T-helper 17 cell (primary cell): Measurements from ENCODE around the gene CCDC51. TPM values are rescaled to one million over a fixed set of nuclear protein-coding genes. Genes with fewer than 3 reads are reported as not detected.

Experiments
- ATAC-seq: fragments of 150-1000 bp; cut with Tn5 transposase; 2 replicates; pipeline ENCODE4 v1.10.0; 2021; ENCODE audit warnings: mild to moderate bottlenecking, moderate library complexity
- DNase-seq, 3 donors: peaks; one replicate each; pipeline versions ENCODE4 v3.0.0 to v3.0.0-alpha.2; 2020 to 2021
- H3K9me3 ChIP-seq: one replicate; pipeline ENCODE4 v1.7.0; 2013; ENCODE audit warnings: low read length, mild to moderate bottlenecking; ENCODE audit not compliant: control insufficient read depth, poor library complexity, severe bottlenecking
- H3K27ac Mint-ChIP-seq: one replicate; pipeline ENCODE4 v1.8.0; 2022; ENCODE audit warnings: mild to moderate bottlenecking, moderate library complexity, mixed read lengths
- H3K27me3 Mint-ChIP-seq: one replicate; pipeline ENCODE4 v1.8.0; 2022; ENCODE audit warnings: mixed read lengths
- H3K36me3 Mint-ChIP-seq: one replicate; pipeline ENCODE4 v1.8.0; 2022; ENCODE audit warnings: low read depth, mixed read lengths
- H3K4me1 Mint-ChIP-seq: one replicate; pipeline ENCODE4 v1.8.0; 2022; ENCODE audit warnings: mild to moderate bottlenecking, mixed read lengths
- H3K4me3 Mint-ChIP-seq: one replicate; pipeline ENCODE4 v1.8.0; 2022; ENCODE audit warnings: mild to moderate bottlenecking, moderate library complexity, mixed read lengths
- total RNA-seq, 4 donors: library from RNA in 2 of 4; stranded (reverse) in 2 of 4; gene quantifications; one replicate each; pipeline ENCODE4 v1.2.3 and lab custom pipeline; 2022 to 2026

CCDC51 gene
- total RNA-seq, 2 donors from 2014 or later: 4.1 TPM

DNA sequence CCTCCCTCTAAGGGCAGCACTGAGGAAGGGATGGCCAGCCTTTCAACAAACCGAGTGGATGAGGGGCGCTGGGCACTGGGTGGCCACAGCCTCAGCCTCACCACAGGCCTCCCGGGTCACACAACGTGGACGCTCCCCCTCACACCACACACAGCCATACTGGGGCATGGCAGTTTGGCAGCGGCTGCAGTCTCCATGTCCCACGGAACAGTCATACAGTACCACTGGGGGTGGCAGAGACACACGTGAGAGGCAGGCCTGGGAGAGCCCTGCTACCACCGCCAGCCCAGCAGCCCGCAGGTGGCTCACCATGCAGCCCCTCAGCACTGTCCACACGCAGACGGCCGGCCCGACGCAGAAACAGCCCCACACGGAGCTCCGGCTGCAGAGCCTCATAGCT lies 21.8 kb downstream of the CCDC51 start:
- H3K36me3 Mint-ChIP-seq: no peaks in the 10 kb centered on the region

DNA sequence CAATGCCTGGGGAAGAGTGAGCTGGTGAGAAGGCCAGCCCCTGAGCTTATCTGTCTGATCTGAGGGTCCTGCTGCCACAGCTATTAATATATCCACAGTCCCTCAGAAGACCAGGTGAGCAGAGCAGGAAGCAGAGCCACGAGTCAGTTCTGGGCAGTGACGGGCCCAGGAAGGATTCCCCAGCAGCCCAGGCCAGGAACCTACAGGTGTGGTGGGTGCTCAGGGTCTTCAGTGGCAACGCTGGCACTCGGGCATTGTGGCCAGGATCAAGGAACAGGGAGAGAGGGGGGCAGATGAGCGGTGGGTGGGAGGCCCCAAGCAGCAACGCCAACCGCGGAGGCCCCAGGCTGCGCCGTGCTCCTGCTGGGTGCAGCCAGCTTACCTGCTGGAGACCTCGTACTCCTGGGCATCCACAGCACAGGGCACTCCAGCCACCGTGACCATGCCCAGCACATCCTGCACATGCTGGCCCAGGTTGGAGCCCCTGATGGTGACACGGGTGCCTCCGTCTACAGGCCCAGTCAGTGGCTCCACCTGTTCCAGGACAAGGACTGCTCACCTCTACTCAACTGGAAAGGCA lies 22.3 kb downstream of the CCDC51 start:
- DNase-seq: no peak
- Mint-ChIP-seq H3K27me3 (no peaks in the 10 kb centered on the region), H3K4me3 (no peak overlapping the region), H3K36me3 (no peaks in the 10 kb centered on the region), H3K27ac (no peak overlapping the region), H3K4me1 (peaks cover 7% of the 10 kb centered on the region)
- no peak for ATAC-seq
- H3K9me3 ChIP-seq: no peaks in the 10 kb centered on the region

More for the DNA sequence above, 21.8 kb downstream of the CCDC51 start:
- H3K9me3 ChIP-seq: no peaks in the 10 kb centered on the region
- Mint-ChIP-seq H3K27me3 (no peaks in the 10 kb centered on the region), H3K27ac (no peak overlapping the region), H3K4me1 (peaks cover 10% of the 10 kb centered on the region), H3K4me3 (no peak overlapping the region)
- ATAC-seq (no peak), DNase-seq (no peak)

DNA sequence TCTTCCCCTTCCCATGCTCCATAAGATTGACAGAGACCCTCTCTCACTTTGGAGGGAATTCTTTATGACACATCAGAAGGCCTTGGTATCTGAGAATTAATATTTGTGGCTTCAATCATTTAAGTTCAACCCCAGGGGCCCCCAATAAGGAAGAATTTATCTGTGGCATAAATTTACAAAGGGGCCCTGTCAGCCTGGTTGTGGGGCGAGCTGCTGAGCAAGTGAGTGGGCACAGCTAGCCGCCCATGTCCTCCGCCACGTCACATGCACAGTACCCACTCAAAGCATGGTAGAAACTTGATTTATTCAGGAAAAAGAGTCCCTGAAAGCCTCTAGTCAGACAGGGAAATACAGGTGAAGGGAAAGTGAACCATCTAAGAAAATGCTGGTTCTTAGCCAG lies 23.4 kb downstream of the CCDC51 start:
- H3K27me3 Mint-ChIP-seq: no peaks in the 10 kb centered on the region
- DNase-seq (no peak), ATAC-seq (no peak)
- no peak overlapping the region for H3K4me3 Mint-ChIP-seq
- H3K27ac Mint-ChIP-seq: no peak overlapping the region
- peaks cover 3% of the 10 kb centered on the region for H3K4me1 Mint-ChIP-seq
- H3K36me3 Mint-ChIP-seq: no peaks in the 10 kb centered on the region
- no peaks in the 10 kb centered on the region for H3K9me3 ChIP-seq

DNA sequence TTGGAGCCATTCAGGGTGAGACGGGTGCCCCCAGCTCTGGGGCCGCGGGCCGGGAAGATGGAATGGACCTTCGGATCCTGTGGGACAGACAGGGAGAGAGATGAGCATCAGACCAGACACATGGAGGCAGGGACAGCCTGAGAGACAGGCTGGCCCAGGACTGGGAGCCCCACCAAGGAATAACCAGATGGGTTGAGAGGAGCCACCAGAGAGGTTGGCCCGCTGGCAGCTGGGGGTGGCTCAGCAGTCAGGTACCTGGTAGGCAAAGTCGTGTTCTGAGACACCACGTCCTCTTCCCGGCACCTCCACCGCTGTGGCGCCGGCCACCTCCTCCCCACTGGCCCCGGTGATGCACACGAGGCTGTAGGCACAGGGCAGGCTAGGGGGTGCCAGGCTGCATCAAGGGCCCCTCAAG lies 23.8 kb downstream of the CCDC51 start:
- Mint-ChIP-seq H3K27ac (no peak overlapping the region), H3K4me1 (peaks cover 2% of the 10 kb centered on the region), H3K36me3 (no peaks in the 10 kb centered on the region), H3K4me3 (no peak overlapping the region), H3K27me3 (no peaks in the 10 kb centered on the region)
- no peak for DNase-seq
- no peak for ATAC-seq
- H3K9me3 ChIP-seq: no peaks in the 10 kb centered on the region

DNA sequence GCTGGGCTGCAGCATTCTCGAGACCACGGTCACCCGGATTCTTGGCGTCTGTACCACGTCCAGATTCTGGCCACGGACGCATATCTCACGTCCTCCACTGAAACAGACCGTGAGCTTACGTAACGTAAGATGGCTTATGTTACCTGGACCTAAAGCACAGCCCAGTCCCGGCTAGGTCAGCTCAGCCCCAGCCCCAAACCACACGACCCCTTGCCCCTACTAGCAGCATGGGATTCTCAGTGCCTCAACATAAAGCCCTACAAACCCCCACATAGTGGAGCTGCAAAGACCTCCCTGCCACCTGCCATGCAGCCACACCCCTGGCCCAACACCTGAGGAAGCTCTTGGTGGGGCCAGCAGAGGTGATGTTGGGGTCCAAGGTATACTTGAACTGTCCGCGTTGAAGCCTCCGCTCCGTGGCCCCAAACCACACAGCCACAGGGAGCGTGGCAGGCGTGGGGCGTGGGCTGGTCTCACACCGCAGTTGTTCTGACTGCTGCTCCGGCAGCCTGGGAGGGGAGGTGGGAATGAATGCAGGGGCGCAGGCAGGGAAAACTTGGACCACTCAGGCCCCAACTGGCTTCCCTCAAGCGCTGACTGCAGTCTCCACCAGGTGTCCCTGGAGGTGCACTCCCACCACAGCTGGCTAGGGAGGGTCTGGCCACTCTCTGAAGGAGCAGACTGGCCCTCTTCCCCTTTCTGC lies 24.5 kb downstream of the CCDC51 start:
- H3K27me3 Mint-ChIP-seq: no peaks in the 10 kb centered on the region
- no peak overlapping the region for H3K4me3 Mint-ChIP-seq
- no peaks in the 10 kb centered on the region for H3K36me3 Mint-ChIP-seq
- no peaks in the 10 kb centered on the region for H3K4me1 Mint-ChIP-seq
- ATAC-seq (no peak), DNase-seq (no peak)
- H3K9me3 ChIP-seq: no peaks in the 10 kb centered on the region
- H3K27ac Mint-ChIP-seq: no peak overlapping the region

DNA sequence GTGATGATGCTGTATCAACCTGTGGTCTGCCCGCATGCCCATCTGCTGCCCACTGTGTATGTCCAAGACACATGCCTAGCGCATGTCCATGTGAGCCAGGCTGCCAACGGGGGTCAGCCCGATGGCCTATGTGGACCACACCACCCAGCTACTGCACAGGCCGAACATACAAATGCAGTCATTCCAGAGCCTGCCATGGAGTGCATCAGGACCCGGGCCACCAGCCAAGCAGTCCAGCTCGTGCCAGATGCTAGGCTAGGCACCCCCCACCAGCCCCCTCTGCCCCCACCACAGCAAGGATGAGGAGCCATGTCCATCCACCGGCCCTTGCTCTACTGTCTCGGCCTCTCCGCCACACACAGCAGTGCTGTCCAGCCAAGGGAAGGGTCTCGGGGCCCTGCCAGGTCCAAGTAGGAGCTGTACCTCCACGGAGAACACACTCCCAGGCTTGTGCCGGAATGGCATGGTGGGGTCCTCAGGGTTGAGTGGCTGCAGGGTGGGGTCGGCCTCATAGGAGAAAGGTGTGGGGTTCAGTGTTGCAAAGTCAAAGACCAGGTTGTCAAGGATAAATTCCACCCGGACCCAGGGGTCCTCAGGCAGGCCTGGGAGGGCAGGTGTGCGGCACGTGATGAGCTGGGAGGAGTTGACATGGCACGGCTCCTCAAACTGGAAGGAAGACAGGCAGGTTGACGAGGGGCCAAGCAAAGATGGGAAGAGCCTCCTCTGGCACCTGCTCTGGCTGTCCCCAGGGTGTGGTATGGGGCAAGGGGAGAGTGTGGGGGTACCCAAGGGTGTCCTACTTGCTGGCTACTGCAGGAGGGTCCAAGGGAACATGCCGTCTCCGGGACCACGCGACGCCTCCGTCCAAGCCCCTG lies 25.3 kb downstream of the CCDC51 start:
- no peaks in the 10 kb centered on the region for H3K36me3 Mint-ChIP-seq
- H3K27me3 Mint-ChIP-seq: no peaks in the 10 kb centered on the region
- no peak overlapping the region for H3K4me3 Mint-ChIP-seq
- ATAC-seq (no peak), DNase-seq (no peak)
- H3K27ac Mint-ChIP-seq: no peak overlapping the region
- no peaks in the 10 kb centered on the region for H3K4me1 Mint-ChIP-seq
- H3K9me3 ChIP-seq: no peaks in the 10 kb centered on the region

DNA sequence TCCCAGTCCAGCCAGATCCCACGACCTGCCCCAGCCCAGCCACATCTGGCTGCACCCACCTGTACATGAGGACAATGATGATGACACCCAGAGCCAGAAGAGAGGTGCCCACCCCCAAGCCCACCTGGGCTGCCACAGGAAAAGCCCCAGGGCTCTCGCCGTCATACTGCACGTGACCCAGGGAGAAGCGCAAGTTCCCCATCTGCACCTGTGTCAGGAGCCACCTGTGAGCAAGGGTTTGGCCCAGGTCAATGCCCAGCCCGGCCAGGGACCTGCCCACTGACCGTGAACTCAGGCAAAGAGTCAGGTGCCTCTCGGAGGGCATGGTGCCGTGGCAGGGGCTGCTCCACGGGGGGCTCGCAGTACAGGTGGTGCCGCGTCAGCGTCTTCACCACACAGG lies 26.3 kb downstream of the CCDC51 start:
- H3K27me3 Mint-ChIP-seq: no peaks in the 10 kb centered on the region
- H3K4me3 Mint-ChIP-seq: no peak overlapping the region
- no peaks in the 10 kb centered on the region for H3K4me1 Mint-ChIP-seq
- H3K9me3 ChIP-seq: no peaks in the 10 kb centered on the region
- H3K27ac Mint-ChIP-seq: peak overlapping the region; percentile 11
- no peaks in the 10 kb centered on the region for H3K36me3 Mint-ChIP-seq
- DNase-seq: no peak
- ATAC-seq: no peak

DNA sequence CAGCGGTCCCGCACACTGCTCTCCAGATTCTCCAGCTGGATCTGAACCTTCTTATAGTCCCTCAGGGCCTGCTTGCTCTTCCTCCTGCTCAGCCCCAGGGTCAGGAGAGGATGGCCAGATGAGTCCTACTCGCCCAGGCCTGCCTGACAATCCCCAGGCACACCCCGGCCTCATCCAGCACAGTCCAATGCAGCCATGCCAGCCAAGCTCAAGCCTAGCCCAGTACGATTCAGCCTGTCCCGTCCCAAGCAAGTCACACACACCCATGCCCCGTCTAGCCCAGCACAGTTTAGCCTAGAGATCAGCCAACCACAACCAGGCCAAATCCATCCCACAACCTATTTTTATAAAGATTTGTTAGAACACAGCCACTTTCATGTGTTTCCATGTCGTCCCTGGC lies 26.8 kb downstream of the CCDC51 start:
- no peaks in the 10 kb centered on the region for H3K27me3 Mint-ChIP-seq
- no peaks in the 10 kb centered on the region for H3K36me3 Mint-ChIP-seq
- DNase-seq (no peak), ATAC-seq (no peak)
- H3K4me3 Mint-ChIP-seq: no peak overlapping the region
- H3K9me3 ChIP-seq: no peaks in the 10 kb centered on the region
- H3K4me1 Mint-ChIP-seq: no peaks in the 10 kb centered on the region
- peak overlapping the region; percentile 11 for H3K27ac Mint-ChIP-seq

DNA sequence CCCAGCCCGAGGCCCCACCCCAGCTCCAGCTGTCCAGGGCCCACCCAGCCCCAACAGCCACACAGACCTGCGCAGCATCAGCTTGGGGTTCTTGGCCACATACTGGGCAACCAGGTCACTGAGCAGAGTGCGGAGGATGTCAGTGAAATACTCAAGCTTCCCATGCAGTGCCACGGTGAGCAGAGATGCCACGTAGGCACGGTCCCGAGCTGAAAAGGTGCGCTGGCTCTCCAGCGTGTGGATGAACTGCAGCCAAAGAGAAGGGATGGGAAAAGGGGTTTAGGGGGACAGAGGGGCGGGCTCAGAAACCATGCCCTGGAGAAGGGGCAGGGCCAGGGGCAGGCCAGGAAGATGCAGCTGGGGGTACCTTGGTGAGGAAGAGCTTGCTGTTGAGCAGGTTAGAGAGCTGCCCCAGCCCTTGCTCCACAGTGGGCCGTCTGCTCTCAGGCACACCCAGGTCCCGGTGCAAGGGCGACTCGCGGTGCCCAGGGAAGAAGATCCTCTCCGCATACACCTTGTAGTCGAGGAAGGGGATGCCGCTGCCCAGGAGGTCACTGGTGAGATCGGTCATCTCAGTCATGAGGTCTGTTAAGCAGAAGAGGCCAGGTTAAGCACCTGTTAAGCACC lies 27.4 kb downstream of the CCDC51 start:
- Mint-ChIP-seq H3K4me1 (no peaks in the 10 kb centered on the region), H3K27ac (no peak overlapping the region), H3K4me3 (no peak overlapping the region), H3K36me3 (no peaks in the 10 kb centered on the region), H3K27me3 (no peaks in the 10 kb centered on the region)
- ATAC-seq (no peak), DNase-seq (peak in 1 of 3 donors; percentile 2)
- H3K9me3 ChIP-seq: no peaks in the 10 kb centered on the region

DNA sequence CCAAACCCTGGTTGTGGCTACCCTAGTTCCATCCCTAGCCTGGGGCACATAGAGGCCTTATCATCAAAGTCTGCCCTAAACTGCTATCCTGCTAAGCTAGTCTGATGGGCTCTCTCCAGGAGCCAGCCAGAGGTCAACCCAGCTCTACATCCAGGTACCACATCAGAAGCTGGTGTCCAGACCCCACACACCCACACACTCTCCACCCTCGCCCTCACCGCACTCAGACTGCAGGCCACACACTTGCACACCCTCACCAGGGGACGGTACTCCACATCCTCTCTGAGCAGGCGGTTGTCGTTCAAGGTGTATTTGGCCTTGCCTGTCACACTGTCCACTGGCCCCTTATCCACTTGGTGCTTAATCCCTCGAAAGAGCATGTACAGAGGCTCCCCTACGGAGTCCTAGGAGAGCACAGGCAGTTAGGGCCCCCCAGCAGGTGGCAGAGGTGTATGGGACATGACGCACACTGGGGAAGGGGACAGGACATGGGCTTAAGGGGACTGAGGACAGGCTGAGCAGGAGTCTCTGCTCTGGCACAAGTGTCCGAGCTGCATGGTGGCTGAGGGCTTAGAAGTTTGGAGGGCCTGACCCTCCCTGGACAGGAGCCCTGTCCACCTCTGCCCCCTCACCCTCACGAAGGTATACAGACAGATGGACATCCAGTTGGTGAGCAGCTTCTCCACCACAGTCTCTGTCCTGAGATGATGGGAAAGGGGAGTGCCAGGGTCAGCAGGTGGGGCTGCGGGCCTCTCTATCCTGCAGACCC lies 28.1 kb downstream of the CCDC51 start:
- no peak for ATAC-seq
- no peaks in the 10 kb centered on the region for H3K4me1 Mint-ChIP-seq
- peak in 1 of 3 donors; percentile 4 for DNase-seq
- no peak overlapping the region for H3K27ac Mint-ChIP-seq
- no peaks in the 10 kb centered on the region for H3K36me3 Mint-ChIP-seq
- H3K4me3 Mint-ChIP-seq: no peak overlapping the region
- no peaks in the 10 kb centered on the region for H3K9me3 ChIP-seq
- no peaks in the 10 kb centered on the region for H3K27me3 Mint-ChIP-seq

DNA sequence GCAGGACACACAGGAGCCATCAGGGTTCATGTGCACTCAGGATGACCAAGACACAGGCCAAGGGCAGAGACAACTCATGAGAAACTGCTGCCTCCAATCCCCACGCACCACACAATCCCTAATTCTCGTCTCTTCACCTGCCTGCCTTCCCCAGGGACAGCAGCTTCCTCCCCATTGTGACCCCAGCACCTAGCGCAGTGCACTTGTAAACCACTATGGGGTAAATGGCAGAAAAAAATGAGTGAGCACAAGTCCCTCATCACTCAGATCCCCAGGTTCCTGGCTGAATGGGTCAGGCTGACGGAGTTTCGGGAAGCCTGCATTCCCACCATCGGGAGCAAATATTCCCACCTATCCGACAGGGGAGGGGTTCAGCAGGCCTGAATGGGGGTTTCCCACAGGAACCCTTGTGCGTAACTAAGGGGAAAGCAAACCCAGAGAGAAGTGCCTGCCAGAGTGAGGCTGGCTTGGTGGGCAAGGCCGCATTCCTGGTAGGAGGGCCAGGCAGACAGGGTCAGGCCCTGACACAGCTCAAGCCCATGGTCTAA lies 28.8 kb downstream of the CCDC51 start:
- H3K27me3 Mint-ChIP-seq: no peaks in the 10 kb centered on the region
- H3K9me3 ChIP-seq: no peaks in the 10 kb centered on the region
- H3K4me3 Mint-ChIP-seq: no peak overlapping the region
- no peaks in the 10 kb centered on the region for H3K36me3 Mint-ChIP-seq
- no peaks in the 10 kb centered on the region for H3K4me1 Mint-ChIP-seq
- H3K27ac Mint-ChIP-seq: no peak overlapping the region
- DNase-seq (peak in 1 of 3 donors; percentile 5), ATAC-seq (no peak)

DNA sequence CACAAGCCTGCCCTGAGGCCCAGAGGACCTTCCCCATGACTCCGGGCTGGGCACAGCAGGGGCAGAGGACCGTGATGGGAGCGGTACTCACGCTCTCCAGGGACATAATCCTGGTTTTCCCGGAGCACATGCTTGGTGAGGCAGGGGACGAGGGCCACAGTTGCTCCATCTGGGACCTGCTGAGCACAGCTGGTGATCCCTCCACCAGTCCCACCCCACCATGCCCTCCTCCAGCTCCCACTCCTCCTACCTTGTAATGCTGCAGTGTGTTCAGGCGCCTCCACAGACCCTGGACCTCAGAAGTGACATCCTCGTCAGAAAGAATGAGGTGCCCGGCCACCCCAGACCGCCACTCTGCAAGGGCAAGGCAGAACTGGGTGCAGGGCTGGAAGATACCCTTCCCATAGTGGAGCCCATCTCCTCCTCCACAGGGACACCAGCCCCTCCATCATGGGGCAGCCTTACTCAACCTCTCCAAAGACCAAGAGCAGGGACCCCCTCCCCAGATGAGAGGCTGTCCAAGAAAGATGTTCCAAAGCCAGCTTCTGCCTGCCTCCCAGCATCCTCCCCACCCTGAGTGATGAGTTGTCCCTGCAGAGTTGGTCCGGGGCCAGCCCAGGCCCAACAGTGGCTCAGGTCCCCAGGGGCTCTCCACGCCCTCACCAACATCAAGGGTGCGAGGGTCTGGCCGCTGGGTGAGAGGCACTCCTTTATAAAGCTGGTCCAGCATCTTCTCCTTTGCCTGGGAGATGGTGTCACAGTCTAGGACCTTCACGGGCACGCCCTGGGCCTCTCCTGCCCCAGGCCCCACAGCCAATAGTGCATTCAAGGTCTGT lies 29.5 kb downstream of the CCDC51 start:
- no peaks in the 10 kb centered on the region for H3K9me3 ChIP-seq
- DNase-seq: peak in 1 of 3 donors; percentile 2
- no peaks in the 10 kb centered on the region for H3K36me3 Mint-ChIP-seq
- H3K4me1 Mint-ChIP-seq: no peaks in the 10 kb centered on the region
- no peaks in the 10 kb centered on the region for H3K27me3 Mint-ChIP-seq
- H3K4me3 Mint-ChIP-seq: no peak overlapping the region
- H3K27ac Mint-ChIP-seq: peak overlapping the region; percentile 19
- ATAC-seq: no peak
